ENCODE measurements around the gene KLB. TPM values are rescaled to one million over a fixed set of nuclear protein-coding genes. Genes with fewer than 3 reads are reported as not detected.
"Not testable (repeated sequence)": the region's sequence is repeated elsewhere in the genome, so short reads cannot be mapped to it uniquely, and the experiment has no call there.

The KLB gene
- total RNA-seq, 3 donors from 2014 or later: not detected

DNA sequence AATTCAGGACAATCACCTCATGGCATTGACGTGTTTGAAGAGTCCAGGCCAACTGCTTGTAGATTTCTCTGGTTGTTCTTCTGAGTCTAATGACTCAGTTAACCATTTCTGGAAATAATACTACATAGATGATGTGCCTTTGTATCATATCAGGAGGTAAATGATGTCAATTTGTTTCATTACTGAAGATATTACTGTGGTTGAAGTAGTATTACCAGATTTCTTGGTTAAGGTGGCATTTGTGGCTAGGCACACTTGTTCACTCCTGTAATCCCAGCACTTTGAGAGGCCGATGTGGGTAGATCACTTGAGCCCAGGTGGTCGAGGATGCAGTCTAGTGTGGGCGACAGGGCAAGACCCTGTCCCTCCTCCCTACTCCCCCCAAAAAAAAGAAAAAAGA is 36.3 kb downstream of the KLB start:
- Mint-ChIP-seq H3K4me3 (no peak overlapping the region), H3K36me3 (ENCODE audit: insufficient read depth) (no peaks in the 10 kb centered on the region), H3K4me1 (ENCODE audit: low read depth) (peaks cover 2% of the 10 kb centered on the region), H3K27me3 (ENCODE audit: low read depth) (peaks cover 7% of the 10 kb centered on the region), H3K9me3 (no peaks in the 10 kb centered on the region)
- DNase-seq (no peak), ATAC-seq (peak; percentile 16 to 46)

DNA sequence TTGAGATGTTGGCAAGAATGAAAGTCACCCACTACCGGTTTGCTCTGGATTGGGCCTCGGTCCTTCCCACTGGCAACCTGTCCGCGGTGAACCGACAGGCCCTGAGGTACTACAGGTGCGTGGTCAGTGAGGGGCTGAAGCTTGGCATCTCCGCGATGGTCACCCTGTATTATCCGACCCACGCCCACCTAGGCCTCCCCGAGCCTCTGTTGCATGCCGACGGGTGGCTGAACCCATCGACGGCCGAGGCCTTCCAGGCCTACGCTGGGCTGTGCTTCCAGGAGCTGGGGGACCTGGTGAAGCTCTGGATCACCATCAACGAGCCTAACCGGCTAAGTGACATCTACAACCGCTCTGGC is 39.7 kb downstream of the KLB start:
- H3K27me3 Mint-ChIP-seq (ENCODE audit: low read depth): no peaks in the 10 kb centered on the region
- no peaks in the 10 kb centered on the region for H3K9me3 Mint-ChIP-seq
- peaks cover 2% of the 10 kb centered on the region for H3K4me1 Mint-ChIP-seq (ENCODE audit: low read depth)
- H3K4me3 Mint-ChIP-seq: no peak overlapping the region
- DNase-seq: no peak
- ATAC-seq: no peak
- peaks cover 2% of the 10 kb centered on the region for H3K36me3 Mint-ChIP-seq (ENCODE audit: insufficient read depth)

DNA sequence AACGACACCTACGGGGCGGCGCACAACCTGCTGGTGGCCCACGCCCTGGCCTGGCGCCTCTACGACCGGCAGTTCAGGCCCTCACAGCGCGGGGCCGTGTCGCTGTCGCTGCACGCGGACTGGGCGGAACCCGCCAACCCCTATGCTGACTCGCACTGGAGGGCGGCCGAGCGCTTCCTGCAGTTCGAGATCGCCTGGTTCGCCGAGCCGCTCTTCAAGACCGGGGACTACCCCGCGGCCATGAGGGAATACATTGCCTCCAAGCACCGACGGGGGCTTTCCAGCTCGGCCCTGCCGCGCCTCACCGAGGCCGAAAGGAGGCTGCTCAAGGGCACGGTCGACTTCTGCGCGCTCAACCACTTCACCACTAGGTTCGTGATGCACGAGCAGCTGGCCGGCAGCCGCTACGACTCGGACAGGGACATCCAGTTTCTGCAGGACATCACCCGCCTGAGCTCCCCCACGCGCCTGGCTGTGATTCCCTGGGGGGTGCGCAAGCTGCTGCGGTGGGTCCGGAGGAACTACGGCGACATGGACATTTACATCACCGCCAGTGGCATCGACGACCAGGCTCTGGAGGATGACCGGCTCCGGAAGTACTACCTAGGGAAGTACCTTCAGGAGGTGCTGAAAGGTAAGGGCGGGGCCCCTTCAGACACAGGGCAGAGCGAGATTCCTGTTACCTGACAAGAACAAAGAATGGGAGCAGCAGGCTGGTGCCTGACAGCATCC is 40.3 kb downstream of the KLB start:
- peaks cover 5% of the 10 kb centered on the region for H3K36me3 Mint-ChIP-seq (ENCODE audit: insufficient read depth)
- DNase-seq (peak; percentile 41), ATAC-seq (peak; percentile 70 to 73)
- peaks cover 2% of the 10 kb centered on the region for H3K4me1 Mint-ChIP-seq (ENCODE audit: low read depth)
- no peaks in the 10 kb centered on the region for H3K9me3 Mint-ChIP-seq
- H3K4me3 Mint-ChIP-seq: peak overlapping the region; percentile 54
- H3K27me3 Mint-ChIP-seq (ENCODE audit: low read depth): no peaks in the 10 kb centered on the region

DNA sequence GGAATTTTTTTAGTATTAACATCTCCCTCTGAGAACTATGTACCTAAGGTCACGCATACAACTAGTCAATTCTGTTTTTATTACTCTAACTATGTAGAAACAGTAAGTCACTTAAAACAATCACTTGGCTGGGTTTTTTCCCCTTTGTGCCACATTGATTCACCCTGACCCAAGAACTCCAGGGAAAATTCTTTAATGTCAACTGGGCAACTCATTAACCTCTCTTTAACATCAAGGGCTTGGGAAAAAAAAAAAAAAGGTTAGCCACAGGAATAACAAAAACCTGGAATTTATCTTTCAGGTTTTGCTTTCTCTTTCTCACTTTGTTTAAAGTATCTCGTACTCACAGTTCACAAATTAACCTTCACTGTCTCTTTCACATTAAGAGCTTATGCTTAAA is 43.9 kb downstream of the KLB start:
- no peaks in the 10 kb centered on the region for H3K27me3 Mint-ChIP-seq (ENCODE audit: low read depth)
- ATAC-seq (no peak), DNase-seq (no peak)
- H3K4me3 Mint-ChIP-seq: no peak overlapping the region
- no peaks in the 10 kb centered on the region for H3K9me3 Mint-ChIP-seq
- H3K36me3 Mint-ChIP-seq (ENCODE audit: insufficient read depth): peaks cover 38% of the 10 kb centered on the region
- peaks cover 20% of the 10 kb centered on the region for H3K4me1 Mint-ChIP-seq (ENCODE audit: low read depth)

DNA sequence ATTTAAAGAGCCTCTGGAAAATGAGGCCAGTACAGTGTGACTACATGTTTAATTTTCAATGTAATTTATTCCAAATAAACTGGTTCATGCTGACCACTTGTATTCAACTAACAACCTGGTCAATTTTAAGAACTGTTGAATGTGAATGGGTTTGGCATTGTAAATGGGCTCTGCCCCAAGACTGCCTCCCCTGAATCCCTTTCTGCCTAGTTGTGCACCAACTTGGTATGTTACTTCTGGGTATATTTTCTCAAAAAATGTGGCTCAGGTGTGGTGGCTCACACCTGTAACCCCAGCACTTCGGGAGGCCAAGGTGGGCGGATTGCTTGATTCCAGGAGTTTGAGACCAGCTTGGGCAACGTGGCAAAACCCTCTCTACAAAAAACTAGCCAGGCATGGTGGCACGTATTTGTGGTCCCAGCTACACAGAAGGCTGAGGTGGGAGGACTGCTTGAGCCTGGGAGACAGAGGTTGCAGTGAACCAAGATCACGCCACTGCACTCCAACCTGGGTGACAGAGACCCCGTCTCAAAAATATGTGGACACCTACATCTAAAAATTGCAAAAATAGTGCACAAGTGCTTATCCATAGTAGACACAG is 44.8 kb downstream of the KLB start:
- H3K9me3 Mint-ChIP-seq: no peaks in the 10 kb centered on the region
- H3K4me1 Mint-ChIP-seq (ENCODE audit: low read depth): peaks cover 24% of the 10 kb centered on the region
- ATAC-seq (no peak), DNase-seq (no peak)
- peaks cover 44% of the 10 kb centered on the region for H3K36me3 Mint-ChIP-seq (ENCODE audit: insufficient read depth)
- no peaks in the 10 kb centered on the region for H3K27me3 Mint-ChIP-seq (ENCODE audit: low read depth)
- no peak overlapping the region for H3K4me3 Mint-ChIP-seq

DNA sequence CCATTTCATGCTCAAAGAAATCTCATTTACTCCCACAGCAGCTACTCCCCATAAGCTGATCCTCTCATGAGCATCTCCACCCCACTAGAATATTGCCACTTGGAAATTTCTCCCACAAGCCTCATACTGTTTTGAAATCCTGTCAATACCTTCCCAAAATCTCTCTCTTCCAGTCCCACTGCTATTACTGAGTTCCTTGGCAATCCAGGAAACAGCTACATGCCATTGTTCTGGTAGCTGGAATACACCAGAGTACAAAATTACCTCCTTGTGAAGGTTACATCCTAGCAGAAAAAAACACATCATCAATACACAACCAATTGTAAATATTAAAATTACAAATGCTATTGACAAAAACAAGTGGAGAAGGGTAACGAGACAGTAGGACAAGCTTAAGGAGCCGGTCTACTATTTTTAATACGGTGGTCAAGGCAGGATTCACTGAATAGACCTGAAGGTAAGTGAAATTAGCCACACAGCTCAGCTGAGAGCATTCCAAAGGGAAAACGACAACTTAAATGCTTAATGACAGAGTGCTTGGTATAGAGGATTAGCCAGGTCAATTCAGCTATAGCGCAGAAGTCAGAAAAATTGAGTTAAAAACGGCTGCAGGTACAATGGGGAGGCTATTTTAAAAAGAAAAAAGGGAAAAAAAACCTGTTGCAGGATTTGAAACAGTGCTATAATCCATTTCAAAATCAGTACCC is 45.6 kb downstream of the KLB start:
- Mint-ChIP-seq H3K4me3 (no peak overlapping the region), H3K9me3 (no peaks in the 10 kb centered on the region), H3K36me3 (ENCODE audit: insufficient read depth) (peaks cover 52% of the 10 kb centered on the region), H3K4me1 (ENCODE audit: low read depth) (peaks cover 32% of the 10 kb centered on the region), H3K27me3 (ENCODE audit: low read depth) (no peaks in the 10 kb centered on the region)
- ATAC-seq (no peak), DNase-seq (no peak)

DNA sequence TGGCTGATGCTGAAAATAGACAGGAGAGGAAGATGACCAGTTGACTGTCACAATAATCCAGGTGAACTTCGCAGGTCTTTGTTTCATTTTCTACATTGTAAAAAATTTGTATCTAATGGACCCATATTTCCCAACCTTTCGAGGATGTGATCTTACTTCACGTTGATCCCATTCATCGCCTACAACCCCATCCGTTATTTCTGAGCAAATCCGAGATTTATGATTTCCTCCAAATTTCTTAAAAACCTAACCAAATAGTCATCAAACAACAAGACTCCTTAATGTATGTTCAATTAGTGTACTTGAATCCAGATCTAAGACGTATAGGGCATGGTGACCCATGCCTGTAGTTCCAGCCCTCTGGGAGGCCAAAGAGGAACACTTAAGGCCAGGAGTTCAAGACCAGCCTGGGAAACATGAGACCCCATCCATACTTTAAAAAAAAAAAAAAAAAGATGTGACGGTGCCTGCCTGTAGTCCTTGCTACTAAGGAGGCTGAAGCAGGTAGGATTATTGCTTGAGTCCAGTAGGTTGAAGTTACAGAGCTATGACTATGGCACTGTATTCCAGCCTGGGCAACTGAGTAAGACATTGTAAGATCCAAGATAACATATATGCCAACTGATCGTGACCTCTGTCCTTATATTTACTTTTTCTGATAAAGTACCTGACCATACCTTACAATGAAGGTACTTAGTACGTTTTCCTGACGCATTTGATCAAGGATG is 46.3 kb downstream of the KLB start:
- Mint-ChIP-seq H3K4me1 (ENCODE audit: low read depth) (peaks cover 34% of the 10 kb centered on the region), H3K27me3 (ENCODE audit: low read depth) (no peaks in the 10 kb centered on the region), H3K36me3 (ENCODE audit: insufficient read depth) (peaks cover 59% of the 10 kb centered on the region)

DNA sequence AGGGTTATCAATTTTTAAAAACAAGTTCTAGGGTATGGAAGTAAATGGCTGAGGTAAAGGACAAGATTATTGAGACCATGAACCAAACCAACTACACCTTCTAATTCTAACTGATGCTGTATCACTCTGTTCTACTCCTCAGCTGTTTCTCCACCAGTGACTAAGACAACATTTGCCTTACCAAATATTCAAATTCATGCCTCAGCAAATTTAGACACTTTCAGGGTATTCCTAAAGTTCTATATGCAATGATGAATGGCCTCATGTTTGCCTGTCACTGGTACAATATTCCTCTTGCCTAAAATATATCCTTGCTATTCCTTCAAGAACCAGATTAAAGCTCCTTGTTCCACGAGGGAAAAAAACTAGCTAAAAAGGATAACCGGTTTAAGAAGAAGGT is 47.0 kb downstream of the KLB start:
- H3K27me3 Mint-ChIP-seq (ENCODE audit: low read depth): no peaks in the 10 kb centered on the region
- no peak for DNase-seq
- H3K9me3 Mint-ChIP-seq: no peaks in the 10 kb centered on the region
- H3K36me3 Mint-ChIP-seq (ENCODE audit: insufficient read depth): peaks cover 64% of the 10 kb centered on the region
- ATAC-seq: no peak
- H3K4me1 Mint-ChIP-seq (ENCODE audit: low read depth): peaks cover 33% of the 10 kb centered on the region
- H3K4me3 Mint-ChIP-seq: peak overlapping the region; percentile 20

More for the DNA sequence above, 46.3 kb downstream of the KLB start:
- H3K4me3 Mint-ChIP-seq: no peak overlapping the region
- no peak for DNase-seq
- no peaks in the 10 kb centered on the region for H3K9me3 Mint-ChIP-seq
- ATAC-seq: peak in 1 of 2 donors; percentile 2

DNA sequence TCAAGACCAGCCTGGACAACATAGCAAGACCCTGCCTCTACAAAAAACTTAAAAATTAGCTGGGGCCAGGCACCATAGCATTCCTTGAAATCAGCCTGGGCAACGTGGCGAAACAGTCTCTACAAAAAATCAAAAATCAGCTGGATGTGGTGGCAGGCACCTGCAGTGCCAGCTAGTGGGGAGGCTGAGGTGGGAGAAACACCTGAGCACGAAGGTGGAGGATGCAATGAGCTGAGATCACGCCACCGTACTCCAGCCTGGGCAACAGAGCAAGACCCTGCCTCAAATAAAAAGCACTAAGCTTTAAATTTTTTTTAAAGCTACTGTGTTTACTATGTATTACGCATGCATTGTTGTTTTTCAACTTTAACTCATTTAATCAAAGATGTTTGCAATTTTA is 48.8 kb downstream of the KLB start:
- DNase-seq (no peak), ATAC-seq (no peak)
- peaks cover 64% of the 10 kb centered on the region for H3K36me3 Mint-ChIP-seq (ENCODE audit: insufficient read depth)
- no peaks in the 10 kb centered on the region for H3K9me3 Mint-ChIP-seq
- H3K4me1 Mint-ChIP-seq (ENCODE audit: low read depth): peaks cover 39% of the 10 kb centered on the region
- no peaks in the 10 kb centered on the region for H3K27me3 Mint-ChIP-seq (ENCODE audit: low read depth)
- H3K4me3 Mint-ChIP-seq: peak overlapping the region; percentile 99

DNA sequence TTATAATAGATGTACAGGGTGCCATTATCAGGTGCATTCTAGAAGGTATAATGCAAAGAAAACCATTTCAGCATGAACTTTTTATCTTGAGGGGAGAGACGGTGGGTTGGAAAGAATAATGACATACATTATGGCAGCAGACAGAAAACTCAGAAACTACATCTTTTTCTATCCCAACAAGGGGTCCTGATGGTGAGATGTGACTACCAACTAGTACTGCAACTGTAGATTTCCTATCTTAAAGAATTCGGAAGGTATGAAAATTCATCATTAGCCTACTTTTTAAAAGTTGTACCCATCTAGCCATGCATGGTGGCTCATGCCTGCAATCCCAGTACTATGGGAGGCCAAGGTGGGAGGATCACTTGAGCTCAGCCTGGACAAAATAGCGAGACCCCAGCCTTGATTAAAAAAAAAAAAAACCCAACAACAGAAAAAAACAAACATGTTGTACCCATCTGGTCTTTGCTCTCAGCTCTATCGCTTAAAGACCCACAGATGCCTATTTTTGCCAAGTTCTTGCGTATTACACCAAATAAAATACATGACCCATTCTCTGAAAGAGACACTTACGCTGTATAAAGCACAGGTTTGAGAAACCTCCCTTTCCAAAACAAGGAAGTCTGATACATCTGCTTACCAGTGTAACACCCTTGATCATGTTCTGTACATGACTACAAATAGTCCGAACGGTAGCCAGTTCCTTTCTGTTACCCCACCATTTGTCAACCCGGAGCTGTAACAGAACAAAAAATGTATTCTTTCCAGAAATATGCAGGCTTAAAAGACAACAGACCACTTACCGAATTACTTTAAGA is 50.4 kb downstream of the KLB start:
- ATAC-seq (no peak), DNase-seq (no peak)
- Mint-ChIP-seq H3K9me3 (no peaks in the 10 kb centered on the region), H3K4me1 (ENCODE audit: low read depth) (peaks cover 46% of the 10 kb centered on the region), H3K4me3 (peak overlapping the region; percentile 99), H3K27me3 (ENCODE audit: low read depth) (no peaks in the 10 kb centered on the region), H3K36me3 (ENCODE audit: insufficient read depth) (peaks cover 62% of the 10 kb centered on the region)

DNA sequence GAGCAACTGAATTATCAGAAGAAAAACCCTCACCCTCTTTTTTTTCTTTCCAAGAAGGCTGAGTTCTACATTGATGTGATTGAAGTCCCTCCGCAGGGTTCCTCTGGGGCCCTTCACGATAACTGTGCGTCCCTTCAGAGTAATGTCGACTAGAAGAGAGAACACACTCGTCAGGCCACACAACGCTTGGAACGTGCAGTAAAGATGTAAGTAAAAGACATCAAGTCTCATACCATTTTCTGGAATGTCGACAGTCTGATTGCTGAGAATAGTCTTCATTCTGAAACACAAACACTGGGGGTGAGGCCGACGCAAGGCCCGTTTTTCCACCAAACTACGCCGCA is 51.4 kb downstream of the KLB start:
- H3K4me1 Mint-ChIP-seq (ENCODE audit: low read depth): peaks cover 43% of the 10 kb centered on the region
- not testable (repeated sequence) for H3K9me3 Mint-ChIP-seq; DNase-seq; H3K27me3 Mint-ChIP-seq (ENCODE audit: low read depth)
- H3K36me3 Mint-ChIP-seq (ENCODE audit: insufficient read depth): peaks cover 52% of the 10 kb centered on the region
- peak overlapping the region; percentile 99 for H3K4me3 Mint-ChIP-seq
- peak in 1 of 2 donors; percentile 5 for ATAC-seq

DNA sequence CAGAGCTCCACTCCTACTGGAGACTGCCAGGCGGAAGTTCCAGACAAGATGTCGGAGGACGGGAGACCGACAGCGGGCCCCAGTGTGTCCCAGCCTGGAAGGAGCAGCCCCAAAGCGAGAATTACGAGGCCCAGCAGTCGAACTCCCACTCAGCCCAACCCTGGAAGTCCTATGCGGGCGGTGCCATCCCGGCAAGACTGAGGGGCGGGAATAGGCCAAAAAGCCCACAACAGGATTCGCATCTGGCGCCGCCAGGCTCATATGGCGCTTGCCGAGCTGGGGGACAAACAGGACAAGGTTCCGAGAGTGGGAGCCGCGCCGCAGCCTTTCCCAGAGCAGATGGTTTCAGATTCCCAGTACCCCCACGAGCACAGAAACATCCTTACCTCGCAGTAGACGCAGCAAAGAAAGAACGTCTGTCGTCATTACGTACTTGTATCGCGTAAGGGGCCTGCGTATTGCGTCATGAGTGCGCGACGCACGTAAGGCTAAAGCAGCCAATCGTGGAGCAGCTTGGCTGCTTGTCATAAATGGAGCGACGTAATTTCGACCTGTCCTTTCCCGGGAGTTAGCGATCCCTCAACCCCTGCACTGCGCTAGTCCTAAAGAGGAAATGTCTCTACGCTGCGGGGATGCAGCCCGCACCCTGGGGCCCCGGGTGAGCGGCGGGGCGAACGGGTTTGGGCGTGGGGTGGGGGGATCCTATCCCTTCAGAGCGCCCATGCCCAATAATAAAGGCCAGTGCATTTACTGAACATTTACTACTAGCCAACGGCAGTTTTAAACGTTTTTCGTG is 52.0 kb downstream of the KLB start, which contains the start of the genes LIAS and RPL9:
Gene LIAS (plus strand): TSS at position 552 of the 796 bp plus-strand sequence. CDS start 62 bp downstream, at position 614.
Gene RPL9 (minus strand): TSS at position 418 of the 796 bp plus-strand sequence. CDS start 483 bp downstream, outside the sequence.
- ATAC-seq (peak; percentile 83 to 87), DNase-seq (peak; percentile 93)
- H3K36me3 Mint-ChIP-seq (ENCODE audit: insufficient read depth): peaks cover 50% of the 10 kb centered on the region
- H3K27me3 Mint-ChIP-seq (ENCODE audit: low read depth): no peaks in the 10 kb centered on the region
- H3K9me3 Mint-ChIP-seq: no peaks in the 10 kb centered on the region
- H3K4me1 Mint-ChIP-seq (ENCODE audit: low read depth): peaks cover 39% of the 10 kb centered on the region
- peak within 1 kb of the TSS; percentile 99 for H3K4me3 Mint-ChIP-seq

DNA sequence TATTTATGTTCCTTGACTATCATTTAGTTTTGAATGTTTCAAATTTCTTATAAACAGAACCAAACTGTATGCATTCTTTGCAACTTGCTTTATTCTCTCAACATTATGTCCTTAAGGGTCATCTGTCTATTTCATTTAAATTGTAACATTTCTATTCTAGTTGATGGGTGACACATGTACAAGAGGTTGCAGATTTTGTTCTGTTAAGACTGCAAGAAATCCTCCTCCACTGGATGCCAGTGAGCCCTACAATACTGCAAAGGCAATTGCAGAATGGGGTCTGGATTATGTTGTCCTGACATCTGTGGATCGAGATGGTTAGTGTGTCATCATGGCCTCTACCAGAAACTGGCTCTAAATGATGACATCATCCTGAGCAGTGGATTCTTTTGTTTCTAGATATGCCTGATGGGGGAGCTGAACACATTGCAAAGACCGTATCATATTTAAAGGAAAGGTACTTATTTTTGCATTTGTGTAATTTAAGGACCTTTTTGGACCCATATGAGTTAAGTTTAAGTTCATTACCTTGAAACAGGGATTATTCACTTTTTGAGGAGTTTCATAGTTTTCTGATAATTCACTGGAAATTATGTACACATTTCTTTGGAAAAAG is 58.3 kb downstream of the KLB start:
- no peaks in the 10 kb centered on the region for H3K27me3 Mint-ChIP-seq (ENCODE audit: low read depth)
- H3K4me1 Mint-ChIP-seq (ENCODE audit: low read depth): peaks cover 13% of the 10 kb centered on the region
- H3K36me3 Mint-ChIP-seq (ENCODE audit: insufficient read depth): peaks cover 20% of the 10 kb centered on the region
- DNase-seq (no peak), ATAC-seq (peak; percentile 62 to 67)
- H3K4me3 Mint-ChIP-seq: no peak overlapping the region
- H3K9me3 Mint-ChIP-seq: no peaks in the 10 kb centered on the region

Measured in activated T-cell treated with anti-CD3 and anti-CD28 coated beads, Interleukin-2, amount 50 U/mL, for 4 hours (primary cell).